ENCODE results near the gene KIF18A.
"Not testable (repeated sequence)": the region's sequence is repeated elsewhere in the genome, so short reads cannot be mapped to it uniquely, and the experiment has no call there.

The KIF18A gene

DNA sequence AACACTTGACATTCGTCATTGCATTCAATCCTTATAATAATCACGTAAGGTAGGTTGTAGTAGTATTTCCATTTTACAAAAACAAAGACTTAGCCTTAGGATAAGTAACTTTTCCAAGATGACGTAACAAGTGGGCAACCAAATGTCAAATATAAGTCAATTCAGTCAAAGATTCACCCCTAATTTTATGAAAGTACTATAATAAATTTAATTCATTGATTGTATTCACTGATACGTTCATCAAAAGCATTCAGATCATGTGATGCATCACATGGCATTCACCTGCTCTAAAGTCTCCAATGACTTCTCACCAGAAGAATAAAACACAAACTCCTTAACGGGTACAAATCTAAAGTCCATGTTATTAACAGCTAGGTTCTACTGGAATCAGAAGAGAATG, 2.1 kb downstream of the KIF18A start:
- DNase-seq, result no peak

DNA sequence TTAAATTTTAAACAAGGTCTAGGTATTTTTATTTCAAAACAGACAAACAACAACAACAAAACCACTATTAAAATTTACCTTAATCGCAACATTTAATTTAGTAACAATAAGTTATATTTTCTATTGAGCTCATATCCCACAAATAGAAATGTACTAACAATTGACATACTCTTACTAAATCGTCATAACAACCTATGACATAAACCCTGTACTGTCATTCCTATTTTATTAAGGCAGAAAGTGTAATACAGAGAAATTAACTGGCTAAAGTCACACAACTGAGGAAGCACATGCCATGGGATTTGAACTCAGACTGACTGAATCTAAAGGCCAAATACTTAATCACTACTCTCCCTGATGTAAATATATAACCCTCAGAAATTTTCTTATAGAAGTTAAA, 3.0 kb downstream of the KIF18A start:
- DNase-seq, result no peak

DNA sequence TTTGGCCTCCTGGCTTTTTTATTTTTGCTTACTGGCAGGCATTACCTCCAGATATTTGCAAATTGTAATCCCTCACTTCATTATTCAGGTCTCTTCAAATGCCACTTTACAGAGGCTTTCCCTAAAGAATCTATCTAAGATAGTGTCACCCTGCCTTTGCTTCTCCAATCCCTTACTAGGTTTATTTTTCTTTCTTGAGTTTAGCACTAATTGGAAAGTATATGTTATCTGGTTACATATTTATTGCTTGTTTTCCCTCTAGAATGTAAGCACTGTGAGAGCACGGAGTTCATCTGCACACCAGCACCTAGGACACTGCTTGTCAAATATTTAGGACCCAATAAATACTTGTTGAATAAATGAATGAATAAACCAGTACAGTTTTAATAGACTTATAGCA, 3.5 kb downstream of the KIF18A start:
- DNase-seq, result no peak

DNA sequence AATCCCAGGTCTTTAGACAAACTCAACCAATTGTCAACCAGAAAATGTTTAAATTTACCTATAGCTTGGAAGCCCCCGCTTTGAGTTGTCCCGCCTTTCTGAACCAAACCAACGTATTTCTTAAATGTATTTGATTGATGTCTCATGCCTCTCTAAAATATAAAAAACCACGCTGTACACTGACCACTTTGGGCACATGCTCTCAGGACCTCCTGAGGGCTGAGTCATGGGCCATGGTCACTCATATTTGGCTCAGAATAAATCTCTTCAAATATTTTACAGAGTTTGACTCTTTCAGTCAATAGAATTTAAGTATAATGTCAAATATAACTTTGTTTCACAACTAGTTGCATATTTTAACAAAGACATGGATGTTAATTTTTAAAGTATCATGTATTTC, 5.7 kb downstream of the KIF18A start:
- not testable (repeated sequence) for DNase-seq

DNA sequence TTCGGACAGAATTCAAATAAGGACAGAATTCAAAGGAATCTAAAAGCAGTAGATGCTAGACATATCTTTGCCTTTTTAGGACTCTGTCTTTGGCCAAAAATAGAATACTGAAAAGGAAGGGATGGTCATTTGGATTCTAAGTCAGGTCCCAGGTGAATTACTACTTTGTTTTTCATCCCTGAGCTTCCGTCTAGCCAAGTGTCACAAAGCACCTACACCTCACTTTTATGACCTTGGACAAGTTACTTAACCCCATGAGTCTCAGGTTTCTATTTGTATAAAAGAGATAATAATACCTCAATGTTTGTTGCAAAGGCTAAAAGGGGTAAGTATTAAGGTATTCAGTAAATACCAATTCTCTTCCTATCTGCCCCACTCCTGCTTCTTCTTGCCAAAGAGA, 7.3 kb downstream of the KIF18A start:
- no peak for DNase-seq

DNA sequence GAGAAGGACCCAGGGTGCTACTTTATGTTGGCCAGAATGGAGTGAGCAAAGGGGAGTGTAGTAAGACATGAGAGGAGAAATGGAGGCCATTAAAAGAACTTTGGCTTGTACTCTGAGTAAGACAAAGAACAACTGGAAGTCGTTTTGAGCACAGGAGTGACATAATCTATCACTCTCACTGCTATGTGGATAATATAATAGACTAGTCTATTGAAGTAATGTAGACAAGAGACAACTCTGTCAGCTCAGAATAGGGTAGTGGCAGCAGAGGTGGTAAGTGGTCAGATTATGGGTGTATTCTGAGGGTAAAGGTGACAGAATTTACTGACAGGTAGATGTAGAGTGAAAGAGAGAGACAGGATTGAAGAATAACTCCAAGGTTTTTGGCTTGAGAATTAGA, 8.2 kb downstream of the KIF18A start:
- DNase-seq, result no peak

DNA sequence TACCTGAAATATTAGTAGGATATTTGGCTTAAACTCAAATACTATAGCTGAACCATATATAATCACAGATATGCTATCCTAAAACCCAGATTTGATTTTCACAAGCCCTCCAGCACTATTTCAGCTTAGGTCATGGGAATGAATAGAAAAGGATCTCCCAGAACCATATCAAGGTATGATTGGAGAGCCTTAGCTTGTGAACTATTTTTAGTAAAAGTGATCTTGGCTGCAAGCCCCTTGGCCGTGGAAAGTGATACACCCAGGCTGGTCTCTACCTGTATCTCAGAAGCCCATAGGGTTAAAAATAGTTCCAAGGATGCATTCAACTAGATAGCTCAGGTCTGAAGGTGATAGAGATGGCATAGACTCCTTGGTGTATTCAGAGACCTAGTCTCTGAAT, 9.7 kb downstream of the KIF18A start:
- DNase-seq, result no peak

DNA sequence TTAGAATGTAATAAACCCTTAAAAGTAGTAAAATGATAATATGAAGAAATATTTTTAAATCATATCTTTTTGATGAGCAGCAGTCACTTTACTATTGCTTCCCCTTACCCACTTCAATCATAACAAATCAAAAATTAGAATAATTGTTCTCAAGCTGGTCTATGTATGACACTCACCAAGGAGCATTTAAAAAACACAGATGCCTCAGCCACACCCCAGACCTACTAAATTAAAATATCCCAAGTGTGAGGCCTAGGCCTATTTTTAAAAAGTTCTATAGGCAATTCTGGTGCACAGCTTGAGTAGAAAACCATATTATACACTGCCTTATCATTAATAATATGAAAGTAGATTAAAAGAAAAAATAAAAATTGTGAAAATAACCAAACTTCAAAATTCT, 15.2 kb downstream of the KIF18A start:
- no peak for DNase-seq

DNA sequence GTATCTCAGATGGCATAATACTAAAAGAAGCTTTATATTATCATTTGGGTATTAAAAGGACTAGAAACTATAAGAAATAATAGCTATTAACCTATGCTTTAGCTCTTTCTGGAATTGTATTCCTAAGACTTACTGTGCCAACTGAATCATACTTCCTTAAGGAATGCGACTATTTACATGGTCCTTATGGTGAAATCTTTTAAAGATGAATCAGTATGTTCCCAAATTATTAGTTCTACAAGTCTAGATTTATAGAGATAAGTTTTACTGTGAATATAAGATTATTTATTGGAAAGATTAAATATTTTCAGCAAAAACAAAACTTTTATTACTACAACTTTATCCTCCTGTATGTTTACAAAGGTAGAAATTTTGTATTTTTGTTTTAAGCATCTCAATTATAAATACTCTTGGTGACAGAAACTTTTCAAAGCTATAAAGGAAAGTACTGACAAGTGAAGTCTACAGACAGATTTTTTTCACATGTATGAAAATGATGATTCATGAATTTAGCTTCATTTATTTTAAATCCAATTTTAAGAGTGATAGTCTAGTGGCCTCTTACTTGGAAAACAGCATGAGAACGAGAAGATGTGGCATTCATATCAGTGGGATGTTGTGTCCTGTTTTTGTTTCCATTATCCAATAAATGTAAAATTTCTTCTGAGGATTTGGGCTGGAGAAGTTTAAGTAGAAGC, 17.8 kb downstream of the KIF18A start:
- DNase-seq, result no peak

DNA sequence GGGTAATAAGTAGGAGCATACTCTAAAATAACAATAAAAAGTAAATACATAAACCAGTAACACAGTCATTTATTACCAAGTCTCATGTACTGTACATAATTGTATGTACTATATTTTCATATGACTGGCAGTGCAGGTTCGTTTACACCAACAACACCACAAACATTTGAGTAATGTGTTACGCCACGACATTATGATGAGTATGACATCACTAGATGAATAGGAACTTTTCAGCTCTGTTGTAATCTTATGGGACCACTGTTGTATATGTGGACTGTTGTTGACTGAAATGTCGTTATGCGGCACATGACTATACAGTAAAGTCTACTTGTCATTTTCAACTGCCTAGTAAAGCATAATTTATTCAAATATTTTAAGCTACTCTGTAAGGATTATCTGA, 18.6 kb downstream of the KIF18A start:
- no peak for DNase-seq

DNA sequence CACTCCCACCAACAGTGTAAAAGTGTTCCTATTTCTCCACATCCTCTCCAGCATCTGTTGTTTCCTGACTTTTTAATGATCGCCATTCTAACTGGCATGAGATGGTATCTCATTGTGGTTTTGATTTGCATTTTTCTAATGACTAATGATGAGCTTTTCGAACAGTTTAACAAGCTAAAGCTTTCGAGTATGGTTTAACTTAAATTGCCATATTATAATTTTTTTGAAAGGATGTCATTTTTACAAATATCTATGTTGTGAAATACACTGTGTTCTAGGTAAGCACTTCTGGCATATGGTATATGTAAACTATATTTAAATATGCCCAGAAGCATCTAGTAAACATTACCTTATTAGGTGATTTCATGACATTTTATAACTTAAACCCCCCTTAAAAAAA, 20.3 kb downstream of the KIF18A start:
- DNase-seq, result not testable (repeated sequence)

DNA sequence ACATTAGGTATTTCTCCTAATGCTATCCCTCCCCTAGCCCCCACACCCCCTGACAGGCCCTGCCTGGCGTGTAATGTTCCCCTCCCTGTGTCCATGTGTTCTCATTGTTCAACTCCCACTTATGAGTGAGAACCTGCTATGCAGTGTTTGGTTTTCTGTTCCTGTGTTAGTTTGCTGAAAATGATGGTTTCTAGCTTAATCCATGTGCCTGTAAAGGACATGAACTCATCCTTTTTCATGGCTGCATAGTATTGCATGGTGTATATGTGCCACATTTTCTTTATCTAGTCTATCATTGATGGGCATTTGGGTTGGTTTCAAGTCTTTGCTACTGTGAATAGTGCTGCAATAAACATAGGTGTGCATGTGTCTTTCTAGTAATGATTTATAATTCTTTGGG, 20.8 kb downstream of the KIF18A start:
- not testable (repeated sequence) for DNase-seq

DNA sequence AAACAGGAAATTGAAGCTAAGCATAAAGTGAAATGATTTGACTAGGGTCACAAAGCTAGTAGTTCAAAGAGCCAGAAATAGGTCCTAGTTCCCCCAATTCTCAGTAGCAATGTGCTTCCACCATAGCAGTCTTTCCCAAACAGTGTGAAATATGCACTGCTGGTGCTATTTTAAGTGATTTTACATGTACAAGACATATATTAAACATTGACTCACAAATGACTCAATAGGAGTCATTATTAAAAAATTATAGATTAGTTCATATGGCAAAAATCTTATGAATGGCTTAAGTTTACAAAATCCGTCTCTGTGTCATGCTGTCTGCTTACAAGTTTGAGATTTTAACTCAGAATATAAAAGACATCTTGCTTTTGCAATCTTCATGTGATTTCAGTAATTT, 21.4 kb downstream of the KIF18A start:
- DNase-seq, result no peak

DNA sequence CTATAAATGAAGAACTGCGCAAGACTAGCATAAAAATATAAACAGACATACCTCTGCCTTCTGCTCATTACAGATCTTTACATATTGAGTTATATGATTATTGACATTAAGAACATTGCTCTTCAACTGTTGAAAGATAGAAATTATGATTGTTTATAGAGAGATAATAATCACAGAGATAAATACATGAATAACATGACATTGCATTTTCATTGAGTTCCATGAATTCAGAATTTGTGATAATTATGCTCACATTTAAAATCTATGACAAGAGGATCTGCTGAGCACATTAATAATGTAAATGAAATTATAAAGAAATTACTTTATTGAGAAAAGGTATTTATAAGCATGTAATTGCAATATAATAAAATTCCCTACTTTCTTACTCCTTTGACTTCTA, 24.8 kb downstream of the KIF18A start:
- DNase-seq, result no peak

DNA sequence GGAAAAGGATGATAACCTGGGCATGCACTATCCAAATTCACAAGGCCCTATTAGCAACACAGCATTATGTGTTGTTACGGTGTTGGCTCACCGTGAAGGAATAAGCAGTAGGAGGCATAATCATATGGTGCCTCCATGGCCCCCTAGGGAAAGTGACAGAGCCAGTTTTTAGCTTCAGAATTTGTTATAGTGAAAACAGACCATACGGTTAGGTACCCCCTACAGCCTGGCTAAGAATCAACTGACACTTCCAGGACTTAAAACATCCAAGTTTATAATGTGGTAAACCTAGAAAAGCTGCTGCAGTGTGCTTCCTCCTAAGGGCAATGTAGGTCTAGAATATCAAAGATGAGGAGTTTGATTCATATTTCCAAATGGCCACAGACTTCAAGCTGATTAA, 30.4 kb downstream of the KIF18A start:
- no peak for DNase-seq

DNA sequence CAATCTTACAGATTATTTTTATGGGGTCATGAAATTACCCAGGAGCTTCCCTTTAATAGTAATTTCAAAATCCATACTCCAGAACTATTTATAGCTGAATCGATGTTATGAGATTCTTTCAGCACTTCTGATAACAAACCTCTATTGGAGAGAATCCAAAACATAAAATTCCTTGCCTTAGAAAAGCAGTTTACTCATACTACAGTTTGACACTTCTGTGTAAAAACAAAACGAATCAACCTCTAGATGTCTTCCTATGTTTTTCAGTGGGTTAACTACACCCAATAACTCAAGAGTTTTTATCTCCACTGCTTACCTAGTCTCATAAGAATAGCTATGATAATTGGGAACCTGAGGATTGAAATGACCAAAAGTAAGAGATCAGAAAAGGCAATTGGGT, 35.6 kb downstream of the KIF18A start:
- no peak for DNase-seq

DNA sequence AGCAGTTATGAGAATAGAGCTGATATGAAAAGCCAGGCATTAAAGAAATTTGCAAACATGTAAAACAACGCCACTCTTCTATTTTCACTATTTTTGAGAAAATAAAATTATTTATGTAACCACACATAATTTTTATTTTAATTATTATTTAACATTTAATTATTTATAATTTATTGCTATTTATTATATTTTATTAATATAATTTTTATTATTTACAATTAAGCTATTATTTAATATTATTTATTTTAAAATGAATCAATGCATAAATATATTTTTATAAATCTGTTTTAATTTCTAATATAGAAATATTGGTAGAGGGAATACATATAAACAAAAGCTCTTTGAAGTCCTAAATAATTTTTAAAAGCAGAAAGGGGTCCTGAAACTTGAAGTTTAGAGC, 36.7 kb downstream of the KIF18A start:
- no peak for DNase-seq

DNA sequence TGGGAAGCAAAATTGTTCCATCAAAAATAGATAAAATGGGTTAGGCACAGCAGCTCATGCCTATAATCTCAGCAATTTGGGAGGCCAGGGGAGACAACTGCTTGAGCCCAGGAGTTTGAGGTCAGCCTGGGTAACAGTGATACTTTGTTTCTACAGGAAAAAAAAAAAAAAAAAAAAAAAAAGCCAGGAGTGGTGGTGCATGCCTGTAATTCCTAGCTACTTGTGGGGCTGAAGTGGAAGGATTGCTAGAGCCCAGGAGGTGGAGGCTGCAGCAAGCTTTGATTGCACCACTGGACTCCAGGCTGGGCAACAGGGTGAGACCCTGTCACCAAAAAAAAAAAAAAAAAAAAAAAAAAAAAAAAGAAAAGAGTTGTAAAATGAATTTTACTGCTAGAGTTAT, 49.6 kb downstream of the KIF18A start:
- no peak for DNase-seq

DNA sequence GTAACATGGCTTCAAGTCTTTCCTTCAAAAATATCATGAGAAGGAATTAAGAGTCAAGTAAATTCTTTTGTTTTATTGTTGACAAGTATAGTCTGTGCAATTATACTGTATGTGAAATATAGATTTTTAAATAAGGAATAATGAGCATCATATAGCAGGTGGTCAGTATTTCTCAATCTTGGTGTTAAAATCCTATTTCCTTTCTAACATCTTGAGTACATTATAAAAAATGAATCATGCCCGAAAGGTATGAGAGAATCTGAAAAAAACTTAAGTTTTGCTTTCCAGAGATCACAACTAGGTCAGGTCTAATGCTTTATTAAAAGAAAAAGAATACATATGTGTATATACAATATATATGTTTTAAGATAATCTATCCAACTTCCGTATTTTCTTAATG, 53.1 kb downstream of the KIF18A start:
- no peak for DNase-seq

DNA sequence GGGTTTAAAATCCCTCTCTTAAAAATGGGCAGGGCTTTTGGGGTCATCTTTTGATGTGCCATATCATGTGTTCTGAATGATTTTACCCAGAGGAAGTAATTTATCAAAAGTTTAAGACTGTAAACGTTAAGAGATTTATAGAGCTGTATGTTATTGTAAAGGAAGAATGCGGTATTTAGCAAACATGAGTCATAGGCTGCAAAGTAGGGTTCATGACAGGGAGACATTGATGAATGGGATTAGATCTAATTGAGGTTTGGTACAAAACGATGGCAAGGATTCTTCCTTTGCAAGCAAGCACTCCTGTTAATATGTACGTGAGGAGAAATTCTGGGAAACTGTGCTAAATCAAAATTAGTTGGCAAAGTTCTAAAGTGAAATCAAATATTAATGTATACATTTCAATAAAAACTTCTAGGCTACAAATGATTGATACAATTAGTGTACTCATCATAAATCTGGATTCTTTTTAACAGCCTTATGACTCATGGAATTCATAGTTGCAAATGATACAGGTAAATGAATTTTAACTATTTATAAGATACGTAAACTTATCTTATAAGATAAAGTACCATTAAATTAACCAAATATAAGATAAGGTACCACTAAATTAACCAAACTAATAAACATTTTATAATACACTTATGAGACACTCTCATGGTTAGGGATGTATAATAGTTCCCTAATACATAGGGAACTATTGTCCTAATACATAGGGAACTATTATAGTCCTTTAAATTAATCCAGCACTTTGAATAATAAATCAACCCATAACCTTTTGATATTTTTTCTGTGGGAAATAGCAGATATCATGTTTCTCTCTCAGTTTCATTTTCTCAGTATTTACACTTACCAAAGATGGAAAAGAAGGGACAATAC, 58.4 kb downstream of the KIF18A start:
- no peak for DNase-seq

DNA sequence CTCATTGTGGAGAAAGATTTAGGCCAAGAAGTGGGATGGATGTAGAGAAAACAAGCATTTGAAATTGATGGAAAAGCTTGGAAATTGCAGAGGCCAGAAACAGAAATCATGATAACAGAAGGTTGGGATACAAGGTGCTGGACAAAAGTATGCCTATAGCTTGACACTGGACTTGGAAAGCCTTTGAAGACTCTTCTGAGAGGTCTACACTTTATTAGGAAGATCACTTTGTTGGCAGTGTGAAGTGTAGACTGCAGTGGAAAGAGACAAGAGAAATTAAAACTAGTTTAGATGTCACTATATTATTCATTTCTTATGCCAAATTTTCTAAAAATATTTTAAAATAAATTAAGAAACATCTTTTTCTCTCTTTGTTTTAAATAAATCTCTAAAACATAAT, 59.1 kb downstream of the KIF18A start:
- no peak for DNase-seq

DNA sequence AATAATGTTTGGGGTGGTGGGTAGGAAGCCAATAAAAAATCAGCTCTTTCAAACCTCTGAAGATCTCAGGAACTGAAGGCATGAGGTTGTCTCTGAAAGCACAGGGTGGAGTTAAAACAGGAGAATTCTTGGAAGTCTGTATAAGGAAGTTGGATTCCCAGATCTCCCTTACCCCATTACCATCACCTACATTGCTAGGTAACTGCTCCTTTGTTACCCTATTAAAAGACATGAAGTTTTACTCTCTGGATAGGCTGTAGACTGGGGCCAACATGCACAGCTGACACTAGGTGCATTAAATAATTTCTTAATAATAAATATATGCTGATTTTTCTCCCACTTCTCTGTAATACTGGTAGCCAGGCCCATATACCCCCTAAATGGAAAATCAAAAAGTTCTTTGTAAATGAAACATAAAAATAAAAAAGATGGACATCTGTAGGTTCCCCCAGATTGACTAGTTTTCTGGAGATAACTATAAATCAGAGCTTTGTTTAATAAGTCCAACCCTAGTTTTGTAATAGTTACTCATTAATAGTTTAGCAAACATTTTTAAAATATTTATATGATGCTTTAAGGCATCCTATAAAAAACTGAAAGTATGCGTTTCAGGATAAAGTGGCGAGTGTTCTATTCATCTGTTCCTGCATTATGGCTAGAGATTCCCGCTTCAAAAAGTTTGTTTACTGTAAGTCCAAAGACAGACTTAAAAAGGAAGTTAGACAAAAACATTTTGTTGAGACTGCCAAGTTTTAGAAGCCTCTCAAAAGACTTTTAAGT, 63.8 kb downstream of the KIF18A start:
- DNase-seq, result no peak

DNA sequence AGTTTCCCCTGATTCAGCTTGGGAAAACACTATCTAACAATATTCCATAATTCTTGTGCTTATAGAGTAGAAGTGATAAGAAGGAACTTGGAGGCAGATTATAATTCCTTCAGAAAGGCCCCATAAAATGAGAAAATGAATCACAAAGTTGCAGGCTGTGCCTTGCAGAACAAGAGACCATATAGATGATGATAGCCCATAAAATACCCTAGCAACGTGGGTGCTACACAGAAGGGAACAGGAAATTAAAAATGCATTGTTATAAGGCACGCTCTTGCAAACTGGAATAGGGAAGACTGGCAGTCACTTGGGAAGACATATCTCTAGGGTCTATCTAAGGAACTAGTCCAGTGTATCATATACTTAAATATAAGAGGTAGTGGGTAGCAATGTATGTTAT, 67.6 kb downstream of the KIF18A start:
- DNase-seq, result no peak

DNA sequence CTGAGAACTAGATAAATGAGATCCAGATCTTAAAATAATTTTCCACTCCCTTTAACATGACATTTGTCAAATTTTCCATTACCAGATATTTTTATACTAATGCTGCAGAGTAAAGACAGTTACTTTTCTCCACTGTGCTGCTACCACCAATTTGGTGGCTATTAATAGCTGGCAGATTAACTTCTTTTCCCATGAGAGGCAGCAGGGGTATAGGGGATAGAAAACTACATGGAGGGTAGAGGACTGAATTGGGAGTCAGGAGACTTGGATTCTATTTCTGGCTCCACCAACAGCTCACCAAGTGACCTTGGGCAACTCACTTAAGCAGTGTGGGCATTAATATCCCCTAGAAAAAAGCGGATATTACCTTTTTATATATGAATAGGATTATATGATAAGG, 69.2 kb downstream of the KIF18A start:
- no peak for DNase-seq
